Spleen (tissue), 7 donors: ENCODE measurements around the gene OR2W1.

Source experiments
- CTCF ChIP-seq, 11 experiments: fragments of 200-600 bp in 7 of 11; fragments of 450-650 bp in 4 of 11; sonication (generic) in 4 of 11; IDR thresholded peaks in 8 of 11; conservative IDR thresholded peaks in 3 of 11; 1 replicate in 7 of 11; 2 replicates in 4 of 11; pipeline versions ENCODE4 v1.4.0 to v1.8.0; 2016 to 2021; ENCODE audit warnings: antibody characterized with exemption in 11 of 11, inconsistent platforms in 4 of 11, mild to moderate bottlenecking in 1 of 11
- POLR2A ChIP-seq, 3 donors: fragments of 450-650 bp; IDR thresholded peaks; one replicate each; pipeline ENCODE4 v1.5.1; 2017; ENCODE audit warnings: antibody characterized with exemption in 3 of 3, mild to moderate bottlenecking in 1 of 3
- donor health status: DM: no; HTN: no; CAD: no; lungs with moderate emphysema.
- donor health status: DM: no; HTN: no; CAD: no.
- donor health status: DM: no; HTN: no; CAD: no.

GRCh38 chr6:29051680-29052079 lies 6.7 kb upstream of the OR2W1 start:
- no peak for TF ChIP-seq POLR2A (IDR thresholded peaks at IDR 0.05)
- TF ChIP-seq CTCF (IDR thresholded peaks at IDR 0.05 in 8 of 11, conservative IDR thresholded peaks at IDR 0.05 in 3 of 11), result no peak
